Testis (tissue), 3 donors: ENCODE data around the gene INCENP. TPM values are rescaled to one million over a fixed set of nuclear protein-coding genes. Genes with fewer than 3 reads are reported as not detected.

Experiments
- DNase-seq: peaks from one replicate; pipeline ENCODE4 v3.0.0-alpha.2; 2019
- H3K27ac ChIP-seq, 2 donors: fragments of 200-600 bp; sonication (generic); one replicate each; pipeline ENCODE4 v1.5.1; 2019
- H3K27me3 ChIP-seq: fragments of 200-600 bp; sonication (generic); one replicate; pipeline ENCODE4 v1.5.1; 2019
- H3K36me3 ChIP-seq: fragments of 200-600 bp; sonication (generic); one replicate; pipeline ENCODE4 v1.5.1; 2017; ENCODE audit warnings: low read depth; ENCODE audit errors: missing control alignments
- H3K4me1 ChIP-seq: fragments of 200-600 bp; sonication (generic); one replicate; pipeline ENCODE4 v1.5.1; 2019
- H3K4me3 ChIP-seq, 2 donors: fragments of 200-600 bp; sonication (generic); one replicate each; pipeline ENCODE4 v1.5.1; 2017 to 2019
- H3K9me3 ChIP-seq: fragments of 200-600 bp; sonication (generic); one replicate; pipeline ENCODE4 v1.5.1; 2017
- CTCF ChIP-seq, 3 experiments: fragments of 450-650 bp in 2 of 3; fragments of 200-600 bp in 1 of 3; sonication (generic) in 1 of 3; IDR thresholded peaks; one replicate each; pipeline ENCODE4 v1.5.1; 2016 to 2019; ENCODE audit warnings: antibody characterized with exemption in 3 of 3, mild to moderate bottlenecking in 2 of 3, moderate library complexity in 1 of 3
- POLR2A ChIP-seq: fragments of 450-650 bp; IDR thresholded peaks from one replicate; pipeline ENCODE4 v1.6.1; 2017; ENCODE audit warnings: antibody characterized with exemption, mild to moderate bottlenecking, moderate library complexity
- WGBS, 2 donors: methylation state at CpG; one replicate each; pipeline ENCODE4 v1.1.5; 2018; 5-methylcytosine and 5-hydroxymethylcytosine counted together
- intact Hi-C: fragments of 100-400 bp; cut with DNase I; formaldehyde crosslinking; loops from one replicate; pipeline ENCODE4 v1.15.1; 2023; ENCODE audit warnings: low total_unique reads
- polyA plus RNA-seq: library from polyadenylated mRNA; stranded (reverse); fragments of 350-450 nt; fragmentation: Illumina TruSeq; extraction: RNeasy Lipid Tissue Mini Kit (QIAGEN cat#74804); gene quantifications from one replicate; pipeline ENCODE4 v1.2.3, GENCODE V29; 2014; ENCODE audit warnings: low read depth, low replicate concordance; ENCODE audit not compliant: insufficient read depth
- total RNA-seq, 2 donors: library from RNA; depleted of rRNA; stranded (reverse); fragments of >200 nt; gene quantifications; one replicate each; pipeline ENCODE4 v1.2.3, GENCODE V29; 2016

Gene INCENP
- total and polyA plus RNA-seq, 3 donors from 2014 or later, result 25.0 to 46.6 (median 42.0) TPM

DNA sequence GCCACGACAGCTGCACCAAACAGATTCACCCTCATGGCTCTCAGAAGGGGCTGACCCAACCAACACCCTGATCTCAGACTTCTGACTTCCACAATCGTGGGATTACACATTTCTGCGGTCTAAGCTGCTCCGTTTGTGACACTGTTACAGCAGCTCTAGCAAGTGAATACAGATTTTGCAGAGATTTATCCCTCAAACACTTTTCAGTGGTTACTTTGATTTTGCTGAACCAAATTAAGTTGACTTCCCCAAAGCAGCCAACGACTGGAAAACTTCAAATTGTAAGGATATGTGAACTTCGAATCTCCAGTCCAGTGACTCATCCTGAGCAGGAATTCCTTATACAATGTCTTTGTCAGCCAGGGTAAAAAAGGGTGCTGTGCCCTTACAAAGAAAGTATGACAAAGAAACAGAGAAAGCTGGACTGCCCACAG is 14.8 kb upstream of the INCENP start:
- no peaks in the 10 kb centered on the region for H3K9me3 ChIP-seq
- no peak for DNase-seq
- no peak overlapping the region for H3K27ac ChIP-seq
- H3K27me3 ChIP-seq, result no peaks in the 10 kb centered on the region
- intact Hi-C loops, result loop anchor here (10.0 kb wide), 1 partner anchor 314 kb away; the partner anchor contains the start of genes FEN1 and TMEM258
- no peak for TF ChIP-seq CTCF (IDR thresholded peaks at IDR 0.05)
- TF ChIP-seq POLR2A, result no peak
- WGBS, 2 donors, result 73 to 83% methylated on average over 6 of the region's 6 CpGs
- no peaks in the 10 kb centered on the region for H3K36me3 ChIP-seq
- peaks cover 12% of the 10 kb centered on the region for H3K4me1 ChIP-seq
- H3K4me3 ChIP-seq, result no peak overlapping the region

DNA sequence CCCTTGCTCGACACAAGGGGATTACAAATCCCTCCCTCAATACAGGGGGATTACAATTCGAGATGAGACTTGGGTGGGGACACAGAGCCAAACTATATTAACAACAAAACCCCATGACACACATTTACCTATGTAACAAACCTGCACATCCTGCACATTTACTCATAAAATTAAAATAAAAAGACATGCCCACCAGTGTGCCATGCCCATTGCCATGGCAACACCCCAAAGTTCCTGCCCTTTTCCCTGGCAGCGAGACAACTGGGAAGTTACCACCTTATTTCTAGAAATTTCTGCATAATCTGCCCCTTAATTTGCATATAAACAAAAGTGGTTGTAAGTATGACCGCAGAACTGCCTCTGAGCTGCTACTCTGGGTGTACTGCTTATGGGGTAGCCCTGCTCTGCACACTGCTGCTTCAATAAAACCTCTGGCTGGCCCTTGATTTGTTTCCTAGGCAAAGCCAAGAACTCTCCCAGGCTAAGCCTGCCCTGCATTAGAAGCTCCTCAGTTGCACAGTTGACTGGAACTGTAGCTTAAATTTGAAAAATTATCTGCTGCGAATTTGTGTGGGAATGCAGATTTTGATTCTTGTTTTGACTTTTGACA is 8.6 kb upstream of the INCENP start:
- intact Hi-C loops, result no loop called here
- 77% methylated on average over 5 of the region's 5 CpGs for WGBS, 2 donors
- DNase-seq, result no peak

DNA sequence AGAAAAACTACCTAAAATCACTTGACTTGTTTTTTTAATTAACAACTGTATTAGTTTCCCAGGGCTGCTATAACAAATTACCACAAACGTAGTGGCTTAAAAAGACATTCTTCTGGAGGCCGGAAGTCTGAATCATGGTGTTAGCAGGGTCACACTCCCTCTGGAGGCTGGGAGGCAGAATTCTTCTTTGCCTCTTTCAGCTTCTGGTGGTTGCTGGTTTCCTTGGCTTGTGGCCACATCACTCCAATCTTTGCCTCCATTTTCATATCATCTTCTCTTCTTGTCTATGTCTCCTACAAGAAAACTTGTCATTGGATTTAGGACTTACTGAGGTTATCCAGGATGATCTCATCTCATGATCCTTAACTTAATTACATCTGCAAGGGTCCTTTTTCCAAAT is 7.4 kb upstream of the INCENP start:
- no peak overlapping the region for H3K4me3 ChIP-seq
- 41 to 86% methylated on average over 2 of the region's 2 CpGs for WGBS, 2 donors
- no peak for DNase-seq
- H3K4me1 ChIP-seq, result no peaks in the 10 kb centered on the region
- intact Hi-C loops, result no loop called here
- no peak overlapping the region for H3K27ac ChIP-seq
- no peaks in the 10 kb centered on the region for H3K36me3 ChIP-seq
- no peaks in the 10 kb centered on the region for H3K27me3 ChIP-seq
- TF ChIP-seq POLR2A (no peak), CTCF (IDR thresholded peaks at IDR 0.05) (no peak)
- no peaks in the 10 kb centered on the region for H3K9me3 ChIP-seq

More for the DNA sequence above, 8.6 kb upstream of the INCENP start:
- no peak for TF ChIP-seq POLR2A
- no peak for TF ChIP-seq CTCF (IDR thresholded peaks at IDR 0.05)
- H3K4me1 ChIP-seq, result no peaks in the 10 kb centered on the region
- no peak overlapping the region for H3K4me3 ChIP-seq
- no peaks in the 10 kb centered on the region for H3K27me3 ChIP-seq
- no peaks in the 10 kb centered on the region for H3K9me3 ChIP-seq
- no peaks in the 10 kb centered on the region for H3K36me3 ChIP-seq
- no peak overlapping the region for H3K27ac ChIP-seq

DNA sequence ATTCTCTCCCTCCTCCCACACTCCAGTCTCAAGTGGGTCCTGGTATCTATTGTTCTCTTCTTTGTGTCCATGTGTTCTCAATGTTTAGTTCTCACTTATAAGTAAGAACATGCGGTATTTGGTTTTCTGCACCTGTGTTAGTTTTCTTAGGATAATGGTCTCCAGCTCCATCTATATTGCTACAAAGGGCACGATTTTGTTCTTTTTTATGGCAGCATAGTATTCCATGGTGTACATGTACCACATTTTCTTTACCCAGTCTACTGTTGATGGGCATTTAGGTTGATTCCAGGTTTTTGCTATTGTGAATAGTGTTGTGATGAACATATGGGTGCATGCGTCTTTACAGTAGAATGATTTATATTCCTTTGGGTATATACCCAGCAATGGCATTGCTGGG is 4.2 kb upstream of the INCENP start:
- WGBS, 2 donors, result 65 to 92% methylated on average over 3 of the region's 3 CpGs
- intact Hi-C loops, result no loop called here
- no peak overlapping the region for H3K27ac ChIP-seq
- no peaks in the 10 kb centered on the region for H3K27me3 ChIP-seq
- no peak for TF ChIP-seq POLR2A
- TF ChIP-seq CTCF (IDR thresholded peaks at IDR 0.05), result no peak
- peaks cover under 1% of the 10 kb centered on the region for H3K4me1 ChIP-seq
- H3K4me3 ChIP-seq, result no peak overlapping the region
- H3K36me3 ChIP-seq, result no peaks in the 10 kb centered on the region
- DNase-seq, result no peak
- H3K9me3 ChIP-seq, result no peaks in the 10 kb centered on the region

- Histone ChIP-seq H3K4me3 (no peak overlapping the region), H3K27ac (no peak overlapping the region), H3K27me3 (no peaks in the 10 kb centered on the region), H3K4me1 (peaks cover 5% of the 10 kb centered on the region), H3K36me3 (no peaks in the 10 kb centered on the region), H3K9me3 (no peaks in the 10 kb centered on the region)
- intact Hi-C loops, result no loop called here
- no peak for TF ChIP-seq POLR2A
- TF ChIP-seq CTCF (IDR thresholded peaks at IDR 0.05), result no peak
- no peak for DNase-seq
- 68 to 91% methylated on average over 4 of the region's 4 CpGs for WGBS, 2 donors
Measured at GRCh38 chr11:62120001-62120400, 3.8 kb upstream of the INCENP start.
